NCI-H446 (cell line): ENCODE results near the gene ZFYVE28.

Experiments
- DNase-seq, 2 experiments: peaks; one replicate each; lab custom pipeline; 2025; lab: John Stamatoyannopoulos, UW

ZFYVE28 gene

DNA sequence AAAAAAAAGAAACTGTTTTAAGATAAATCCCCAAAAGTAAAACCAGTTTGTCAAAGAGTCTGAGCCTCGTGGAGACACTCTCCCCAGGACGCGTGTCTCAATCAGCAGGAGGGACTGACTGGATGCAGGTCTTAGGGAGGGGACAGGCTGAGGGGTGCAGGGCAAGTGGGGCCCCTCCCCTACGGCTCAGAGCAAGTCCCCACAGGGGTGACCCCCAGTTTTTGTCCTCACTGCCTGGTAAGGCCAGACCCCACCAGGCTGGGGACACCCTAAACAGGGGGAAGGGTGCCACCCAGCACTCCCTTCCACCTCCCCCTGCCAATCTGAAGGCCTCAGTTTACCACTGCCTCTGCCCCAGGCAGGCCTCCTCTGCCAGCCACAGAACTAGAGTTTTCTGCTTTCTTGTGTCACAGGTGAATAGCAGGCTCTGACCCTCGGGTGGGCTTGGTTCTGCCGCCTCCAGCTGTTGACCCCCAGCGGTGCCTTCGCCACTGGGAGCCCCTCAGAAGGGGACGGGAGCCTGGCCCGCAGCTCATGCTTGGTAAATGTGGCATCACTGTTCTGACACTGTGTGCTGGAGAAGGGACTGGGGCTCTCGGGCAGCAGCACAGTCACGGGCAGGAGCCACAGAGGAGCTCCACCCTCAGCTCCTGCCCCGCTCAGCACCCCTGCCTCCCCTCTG is 86.8 kb downstream of the ZFYVE28 start:
- no peak for DNase-seq

DNA sequence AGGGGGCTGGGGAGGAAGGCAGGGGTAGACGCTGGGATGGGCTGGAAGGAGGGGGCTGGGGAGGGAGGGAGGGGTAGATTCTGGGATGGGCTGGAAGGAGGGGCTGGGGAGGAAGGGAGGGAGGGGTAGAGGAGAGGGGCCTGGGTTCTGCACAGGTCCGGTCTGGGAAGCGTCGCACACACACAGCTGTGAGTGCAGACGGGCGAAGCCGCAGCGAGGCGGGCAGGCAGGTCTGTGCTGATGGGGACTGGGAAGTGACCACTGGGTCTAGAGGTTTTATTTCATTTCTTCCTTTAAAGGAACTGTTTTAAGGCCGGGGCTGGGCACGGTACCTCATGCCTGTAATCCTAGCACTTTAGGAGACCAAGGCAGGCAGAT is 87.4 kb downstream of the ZFYVE28 start:
- no peak for DNase-seq

DNA sequence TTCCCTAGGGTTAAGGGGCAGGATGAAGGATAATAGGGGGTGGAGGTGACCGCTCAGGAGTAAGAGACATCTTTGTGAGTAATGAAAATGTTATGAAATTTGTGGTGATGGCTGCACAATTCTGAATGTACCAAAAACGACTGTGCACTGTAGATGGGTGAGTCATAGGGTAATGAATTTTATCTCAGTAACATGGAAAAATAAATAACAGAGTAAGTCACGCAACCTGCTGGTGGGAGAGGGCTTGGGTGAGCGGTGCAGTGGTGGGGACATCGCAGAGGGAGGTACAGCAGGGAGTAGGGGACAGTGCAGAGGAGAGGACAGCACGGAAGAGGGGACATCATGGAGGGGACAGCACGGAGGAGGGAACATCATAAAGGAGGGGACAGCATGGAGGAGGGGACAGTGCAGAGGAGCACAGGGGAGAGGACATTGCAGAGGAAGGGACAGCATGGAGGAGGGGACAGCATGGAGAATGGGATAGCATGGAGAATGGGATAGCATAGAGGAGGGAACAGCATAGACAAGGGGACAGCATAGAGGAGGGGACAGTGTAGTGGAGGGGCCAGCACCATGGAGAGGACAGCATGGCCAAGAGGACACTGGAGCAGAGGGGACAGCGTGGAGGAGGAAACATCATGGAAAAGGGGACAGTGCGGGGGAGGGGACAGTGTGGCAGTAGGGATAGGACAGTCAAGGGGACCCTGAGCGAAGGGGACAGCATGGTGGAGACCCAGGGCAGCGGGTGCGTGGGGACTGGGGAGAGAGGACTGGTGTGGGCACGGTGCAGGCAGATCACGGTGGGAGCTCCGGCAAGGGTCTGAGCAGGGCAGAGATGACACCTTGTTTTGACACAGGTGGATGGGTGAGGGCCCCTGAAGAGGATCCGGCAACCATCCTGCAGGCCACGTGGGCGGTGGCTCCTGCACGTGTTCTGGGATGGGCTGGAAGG is 88.1 kb downstream of the ZFYVE28 start:
- DNase-seq: no peak

DNA sequence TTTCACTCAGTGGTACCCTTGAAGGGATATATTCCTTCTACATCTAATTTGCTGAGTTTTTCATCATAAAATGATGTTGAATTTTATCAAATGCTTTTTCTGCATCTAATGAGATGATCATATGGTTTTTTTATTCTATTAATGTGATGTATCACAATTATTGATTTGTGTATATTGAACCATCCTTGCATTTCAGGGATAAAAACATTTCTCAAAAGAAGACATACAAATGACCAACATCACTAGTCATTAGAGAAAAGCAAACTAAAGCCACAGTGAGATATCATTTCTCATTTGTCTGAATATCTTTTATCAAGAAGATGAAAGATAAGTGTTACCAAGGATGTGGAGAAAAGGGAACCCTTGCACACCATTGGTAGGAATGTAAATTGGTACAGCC is 90.9 kb downstream of the ZFYVE28 start:
- no peak for DNase-seq

DNA sequence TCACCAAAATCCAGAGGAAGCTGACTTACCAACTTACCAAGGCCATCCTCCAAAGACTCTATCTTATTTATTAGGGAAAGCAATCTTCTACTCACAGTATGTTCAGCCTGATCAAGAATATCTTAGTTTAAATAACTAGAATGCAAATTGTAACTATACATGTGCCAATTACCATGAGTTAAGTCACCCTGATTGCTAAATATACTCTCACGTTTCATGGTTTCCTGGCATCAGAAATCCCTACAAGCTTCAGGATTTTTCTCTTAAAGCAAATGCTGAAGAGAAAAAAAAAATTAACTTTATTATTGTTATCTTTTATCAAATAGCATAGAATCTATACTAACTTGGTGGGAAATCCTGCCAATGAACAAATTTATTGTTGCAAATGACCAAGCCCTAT is 93.6 kb downstream of the ZFYVE28 start:
- DNase-seq: no peak

DNA sequence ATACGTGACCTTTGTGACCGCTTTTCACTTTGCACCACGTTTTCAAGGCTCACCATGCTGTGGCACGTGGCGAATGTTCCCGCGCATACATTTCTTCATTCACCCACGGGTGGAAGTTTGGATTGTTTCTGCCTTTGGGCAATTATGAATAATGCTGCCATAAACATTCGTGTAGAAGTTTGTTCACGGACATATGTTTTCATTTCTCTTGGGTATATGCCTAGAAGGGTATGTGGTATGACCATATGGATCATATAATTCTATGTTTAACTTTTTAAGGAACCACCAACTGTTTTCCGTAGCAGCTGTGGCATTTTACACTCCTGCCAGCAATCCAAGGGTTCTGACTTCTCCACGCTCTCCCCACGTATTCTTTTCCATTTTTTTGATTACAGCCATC is 95.6 kb downstream of the ZFYVE28 start:
- no peak for DNase-seq

DNA sequence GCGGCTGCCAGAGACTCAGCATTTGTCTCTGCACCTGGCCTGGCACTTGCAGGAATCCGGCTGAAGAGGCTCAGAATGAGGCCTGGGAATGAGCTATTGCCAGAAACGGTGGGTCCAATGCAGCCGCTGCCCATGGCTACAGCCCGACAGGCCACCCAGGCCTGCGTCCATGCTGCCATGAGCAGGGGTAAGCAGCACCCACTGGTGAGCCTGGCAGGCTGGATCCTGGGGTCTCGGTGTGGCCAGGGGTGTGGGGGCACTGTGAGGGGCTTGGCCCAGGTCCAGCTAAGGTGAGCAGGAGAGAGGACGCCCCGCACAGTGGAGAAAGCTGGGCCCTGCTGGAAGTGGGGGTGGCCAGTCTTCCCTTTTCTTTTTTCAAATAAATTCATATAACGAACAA is 96.2 kb downstream of the ZFYVE28 start:
- DNase-seq: no peak

DNA sequence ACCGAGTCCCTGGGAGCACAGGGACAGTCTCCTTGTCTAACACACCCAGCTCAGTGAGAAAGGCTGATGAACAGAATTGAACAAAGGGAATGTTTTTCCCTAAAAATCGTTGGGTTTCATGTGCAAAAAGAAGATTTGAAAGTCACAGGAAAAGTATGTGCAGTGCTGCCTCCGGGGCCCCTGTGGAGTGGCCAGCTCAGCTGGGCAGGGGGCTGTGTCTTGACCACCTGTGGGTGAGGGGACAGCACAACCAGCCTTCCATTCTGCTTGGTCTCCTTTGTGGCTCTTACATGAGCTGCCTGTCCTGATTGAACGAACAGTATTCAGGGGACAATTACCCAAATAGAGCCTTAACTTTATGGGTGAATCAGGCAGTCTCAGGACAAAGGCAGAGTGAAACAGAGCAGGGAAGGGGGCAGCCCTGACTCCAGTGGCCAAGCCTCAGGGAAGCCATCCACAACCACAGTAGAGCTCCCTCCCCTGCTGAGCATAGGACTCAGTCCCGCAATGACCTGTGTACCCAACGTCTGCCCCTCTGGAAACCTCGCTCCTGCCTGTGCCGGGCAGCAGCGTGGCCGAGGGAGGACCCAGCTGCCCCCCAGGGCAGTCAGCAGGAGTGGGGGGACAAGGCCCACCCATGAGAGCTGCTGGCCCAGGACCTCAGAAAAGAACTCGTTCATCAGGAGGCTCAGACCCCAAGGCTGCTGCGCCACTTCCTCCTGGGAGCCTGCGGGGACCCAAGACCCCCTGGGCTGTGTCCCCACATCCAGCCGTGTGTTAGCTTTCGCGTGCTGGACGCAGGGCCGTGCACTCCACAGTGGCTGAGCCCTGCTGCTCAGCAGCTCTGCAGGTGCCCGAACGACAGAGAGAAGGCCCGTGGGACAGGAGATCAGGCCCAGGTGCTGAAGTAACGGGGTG is 96.9 kb downstream of the ZFYVE28 start:
- no peak for DNase-seq

DNA sequence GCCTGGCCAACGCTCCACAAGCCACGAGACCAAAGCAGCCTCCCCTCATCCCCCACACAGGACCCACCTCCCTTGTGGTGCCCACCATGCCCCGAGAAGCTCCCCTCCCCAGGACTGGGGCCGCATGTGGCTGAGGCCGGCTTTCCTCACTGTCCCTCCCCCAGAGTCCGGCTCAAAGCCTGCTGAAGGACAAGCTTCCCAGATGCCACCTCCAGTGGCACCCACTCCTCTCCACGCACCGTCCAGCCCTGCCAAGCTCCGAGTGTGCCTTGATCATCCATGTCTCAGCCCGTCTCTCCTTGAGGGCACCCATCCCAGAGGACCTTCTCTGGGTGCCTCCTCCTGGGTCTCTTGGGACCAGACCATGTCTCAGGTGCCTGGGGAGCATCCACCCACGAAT is 97.7 kb downstream of the ZFYVE28 start:
- no peak for DNase-seq

DNA sequence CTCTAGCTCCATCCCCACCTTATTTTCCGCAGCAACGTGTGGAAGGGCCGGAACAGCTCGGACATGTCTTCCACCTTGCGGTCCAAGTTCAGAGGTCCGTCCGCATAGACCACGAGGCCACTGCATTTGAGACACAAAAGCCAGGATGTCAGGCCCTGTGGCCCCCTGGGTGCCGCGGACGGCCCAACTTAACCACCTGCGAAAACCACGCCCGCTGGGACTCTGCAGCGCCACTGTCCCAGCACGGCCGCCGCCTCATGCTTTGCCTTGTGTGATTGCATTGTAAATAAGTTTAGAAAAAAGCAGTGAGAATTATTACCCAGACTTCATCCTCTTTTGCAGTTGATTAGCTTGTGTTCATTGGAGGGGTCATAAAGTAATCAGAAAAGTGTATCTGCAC is 98.3 kb downstream of the ZFYVE28 start:
- DNase-seq: no peak

DNA sequence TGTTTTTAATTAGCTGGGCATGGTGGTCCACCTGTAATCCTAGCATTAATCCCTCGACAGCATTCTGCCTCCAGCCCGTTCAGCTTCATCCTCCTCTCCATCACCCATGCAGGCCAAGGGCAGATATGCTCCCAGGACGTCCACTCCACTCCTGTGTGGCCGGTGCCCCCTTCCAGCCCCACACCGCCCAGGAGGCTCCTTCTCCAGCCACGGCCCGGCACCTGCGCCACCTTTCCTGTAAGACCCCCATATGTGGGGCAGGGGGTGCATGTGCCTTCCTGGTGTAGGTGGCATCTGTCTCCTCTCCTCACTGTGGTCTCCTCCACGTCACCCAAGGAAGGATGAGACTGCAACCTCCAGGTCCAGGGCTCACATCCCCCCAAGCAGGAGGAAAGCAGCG is 99.6 kb downstream of the ZFYVE28 start:
- DNase-seq: no peak

DNA sequence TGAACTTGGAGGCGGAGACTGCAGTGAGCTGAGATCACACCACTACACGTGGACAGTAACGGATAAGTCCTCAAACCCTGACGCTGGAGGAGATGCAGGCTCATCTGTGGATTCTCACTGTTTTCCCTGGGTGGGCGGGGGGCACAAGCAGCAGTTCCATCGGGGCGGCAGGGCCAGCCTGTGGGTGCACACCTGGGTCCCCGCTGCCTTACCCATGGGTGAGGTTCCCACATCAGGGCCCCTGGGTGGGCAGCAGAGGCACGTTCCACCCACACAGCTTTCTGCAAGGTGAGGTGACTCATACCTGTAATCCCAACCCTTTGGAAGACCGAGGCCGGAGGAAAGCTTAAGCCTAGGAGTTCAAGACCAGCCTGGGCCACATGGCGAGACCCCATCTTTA is 100.0 kb downstream of the ZFYVE28 start:
- no peak for DNase-seq

DNA sequence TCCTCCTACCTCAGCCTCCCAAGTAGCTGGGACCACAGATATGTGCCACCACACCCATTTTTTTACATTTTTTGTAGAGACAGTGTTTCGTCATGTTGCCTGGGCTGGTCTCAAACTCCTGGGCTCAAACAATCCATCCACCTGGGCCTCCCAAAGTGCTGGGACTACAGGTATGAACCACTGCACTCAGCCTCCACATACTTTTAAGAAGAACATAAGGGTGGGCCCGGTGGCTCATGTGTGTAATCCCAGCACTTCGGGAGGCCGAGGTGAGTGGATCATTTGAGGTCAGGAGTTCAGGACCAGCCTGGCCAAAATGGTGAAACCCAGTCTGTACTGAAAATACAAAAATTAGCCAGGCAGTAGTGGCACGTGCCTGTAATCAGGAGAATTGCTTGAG is 105.1 kb downstream of the ZFYVE28 start:
- DNase-seq: no peak

DNA sequence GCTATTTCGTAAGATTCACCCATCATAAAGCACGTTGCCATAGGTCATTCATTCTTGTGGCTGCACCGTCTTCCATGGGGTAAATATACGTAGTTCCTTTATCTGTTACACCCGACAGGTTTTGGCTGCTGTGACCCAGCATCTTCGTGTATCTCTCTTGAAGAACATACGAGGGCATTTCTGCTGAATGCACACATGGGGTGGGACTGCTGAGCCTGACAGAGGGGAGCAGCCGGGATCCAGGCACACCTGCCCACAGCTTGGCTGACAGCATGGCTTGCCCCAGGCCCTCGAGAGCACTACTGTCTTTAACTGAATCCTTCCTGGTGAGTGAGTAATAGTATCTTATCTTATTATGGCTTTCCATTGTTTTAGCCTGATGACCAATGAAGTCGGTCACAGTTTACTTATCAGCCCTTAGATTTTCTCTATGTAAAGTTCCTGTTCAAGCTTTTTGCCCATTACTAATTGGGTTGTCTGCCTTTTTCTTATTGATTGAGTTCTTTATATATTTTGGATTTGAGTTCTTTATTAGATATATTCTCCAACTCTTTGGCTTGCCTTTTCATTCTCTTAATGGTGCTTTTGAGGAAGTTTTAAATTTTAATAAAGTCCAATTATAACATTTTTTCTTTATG is 111.6 kb downstream of the ZFYVE28 start:
- DNase-seq: no peak

DNA sequence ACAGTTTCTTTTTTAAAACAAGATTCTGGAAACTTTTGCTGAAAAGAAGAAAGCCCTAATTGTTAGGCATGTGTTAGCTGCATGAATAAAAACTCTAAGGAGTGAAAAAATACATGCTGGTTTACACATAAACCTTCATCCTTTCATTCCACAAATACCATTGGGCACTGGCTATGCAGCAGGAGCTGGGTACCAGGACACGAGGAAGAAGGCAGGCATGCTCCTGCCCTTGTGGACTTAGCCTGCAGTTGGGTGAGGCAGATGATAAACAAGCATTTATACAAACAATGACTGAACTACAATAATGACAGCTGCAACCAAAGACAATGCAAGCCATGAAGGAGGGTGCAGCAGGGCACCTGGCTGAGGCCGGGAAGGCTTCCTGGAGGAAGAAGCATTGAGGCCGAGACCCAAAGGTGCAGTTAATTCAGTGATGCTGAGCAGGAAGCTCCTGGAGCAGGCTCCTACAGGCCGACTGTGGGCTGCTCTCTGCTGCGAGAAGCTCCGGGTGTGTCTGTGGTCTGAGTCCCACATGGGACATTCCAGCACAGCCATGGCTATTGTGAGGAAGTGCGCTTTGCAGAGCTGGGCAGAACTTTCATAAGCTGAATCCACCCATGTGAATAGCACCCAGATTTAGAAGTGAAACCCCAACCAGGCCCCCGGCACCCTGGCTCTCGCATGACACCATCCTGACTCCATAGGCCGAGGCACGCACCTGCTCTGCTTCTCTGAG is 112.5 kb downstream of the ZFYVE28 start:
- DNase-seq: no peak

DNA sequence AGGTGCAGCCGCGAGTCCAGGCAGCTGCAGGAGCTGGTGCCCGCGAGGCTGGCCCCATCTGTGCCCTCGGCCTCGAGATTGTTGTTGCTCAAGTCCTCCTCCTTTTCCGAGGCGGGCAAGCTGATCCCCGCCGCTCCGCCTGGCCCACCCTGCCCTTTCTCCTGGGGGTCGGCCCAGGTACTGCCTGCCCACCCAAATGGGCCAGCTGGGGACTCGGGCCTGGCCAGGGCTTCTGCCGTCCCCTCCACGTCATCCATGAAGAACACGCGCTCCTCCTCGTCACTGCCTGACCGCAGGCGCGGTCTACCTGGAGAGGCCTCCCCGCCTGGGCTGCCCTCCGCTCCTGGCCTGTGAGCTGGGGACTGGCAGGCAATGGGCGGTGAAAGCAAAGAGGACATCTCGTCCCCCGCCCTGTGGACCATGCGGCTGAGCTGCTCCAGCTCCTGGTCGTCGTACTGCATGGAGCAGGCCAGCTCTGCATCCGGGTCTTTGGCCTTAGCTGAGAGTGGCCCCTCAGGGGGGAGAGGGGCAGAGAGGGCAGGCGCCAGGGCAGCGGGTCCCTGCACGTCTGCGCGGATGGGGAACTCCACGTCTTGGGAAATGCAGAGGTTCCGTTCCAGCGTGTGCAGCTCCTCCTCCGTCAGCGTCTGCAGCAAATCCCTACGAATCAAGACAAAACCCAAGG is 113.4 kb downstream of the ZFYVE28 start:
- no peak for DNase-seq

DNA sequence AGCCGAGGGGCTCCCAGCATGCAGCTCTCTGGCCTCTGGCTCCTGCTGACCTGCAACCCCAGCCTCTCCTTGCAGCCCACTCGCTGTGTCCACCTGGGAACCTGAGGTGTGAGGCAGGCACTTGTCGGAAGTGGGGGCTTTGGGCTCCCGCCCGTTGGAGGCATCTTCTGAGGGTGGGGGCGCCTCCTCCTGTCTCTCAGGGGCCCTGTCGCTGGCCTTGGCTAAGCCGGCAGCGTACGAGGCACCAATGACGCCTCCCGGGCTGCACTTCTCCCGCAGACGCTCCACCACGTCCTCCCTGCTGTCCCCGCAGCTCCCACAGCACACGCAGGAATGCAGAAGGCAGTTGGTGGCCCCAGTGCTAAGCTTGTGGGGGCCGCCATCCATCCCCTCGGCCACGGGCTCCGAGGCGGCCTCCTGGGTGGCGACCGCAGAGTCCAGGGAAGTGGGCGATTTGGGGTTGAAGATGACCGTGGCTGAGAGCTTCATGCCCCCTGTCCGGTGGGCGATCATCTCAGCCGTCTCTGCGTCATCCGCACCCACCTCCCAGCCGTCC is 114.0 kb downstream of the ZFYVE28 start:
- no peak for DNase-seq

DNA sequence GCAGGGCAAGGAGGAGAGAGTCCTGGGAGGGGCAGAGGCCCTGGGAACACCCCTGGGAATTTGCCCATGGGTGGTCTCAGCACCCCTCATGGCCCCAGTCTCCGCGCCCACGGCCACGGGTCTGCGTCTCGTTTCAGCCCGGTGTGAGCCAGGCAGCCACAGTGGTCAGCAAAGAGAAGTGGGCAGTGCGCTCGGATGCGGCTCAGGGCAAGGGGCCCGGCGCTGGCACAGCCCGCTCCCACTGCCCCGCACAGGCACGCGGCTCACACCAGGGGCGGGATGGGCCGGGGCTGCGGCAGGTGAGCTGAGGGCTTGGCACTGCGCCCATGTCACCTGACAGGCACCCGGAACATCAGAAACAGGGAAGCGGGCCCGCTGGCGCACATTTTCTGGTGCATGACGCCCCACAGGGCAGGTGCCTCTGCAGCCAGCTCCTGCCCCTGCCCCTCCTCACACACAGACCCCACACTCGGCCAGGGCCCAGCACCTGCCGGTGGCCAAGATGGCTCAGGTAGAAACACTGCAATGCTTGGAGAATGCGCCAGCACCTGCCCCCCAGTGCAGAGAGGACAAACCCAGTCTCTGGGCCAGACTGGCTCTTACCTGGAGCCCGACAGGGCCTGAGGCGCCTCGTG is 114.6 kb downstream of the ZFYVE28 start:
- no peak for DNase-seq

DNA sequence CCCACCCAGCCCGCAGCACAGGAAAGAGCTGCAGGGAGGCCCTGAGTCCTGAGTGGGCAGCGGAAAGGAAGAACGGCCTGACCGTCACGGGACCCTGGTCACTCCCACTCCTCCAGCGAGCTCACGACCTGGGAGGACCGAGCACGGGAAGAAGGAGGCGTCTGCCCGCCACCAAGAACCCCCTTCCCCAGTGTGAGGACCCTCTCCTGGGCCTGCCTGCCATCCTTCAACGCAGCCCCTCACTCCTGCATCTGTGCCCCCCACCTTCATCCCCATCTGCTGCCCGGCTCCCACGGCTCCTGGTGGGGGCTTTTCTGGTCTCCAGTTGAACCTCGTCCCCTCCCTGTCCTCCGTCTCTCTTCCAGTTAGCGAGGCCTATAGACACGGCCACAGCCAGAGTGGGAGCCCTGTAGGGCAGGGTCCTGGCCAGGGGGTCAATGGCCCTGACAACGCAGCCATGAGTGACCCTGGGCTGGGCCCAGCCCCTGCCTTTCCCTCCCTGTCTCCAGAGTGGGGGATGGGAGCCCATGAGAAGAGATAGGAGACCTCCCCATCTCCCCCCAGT is 115.2 kb downstream of the ZFYVE28 start:
- DNase-seq: no peak
